Stimulated activated CD8-positive, alpha-beta memory T cell treated with anti-CD3 and anti-CD28 coated beads, Interleukin-4, amount 100 ng/mL, for 24 hours (primary cell): ENCODE results near the gene ZNF335.
"Not testable (repeated sequence)": the region's sequence is repeated elsewhere in the genome, so short reads cannot be mapped to it uniquely, and the experiment has no call there.

ENCODE experiments used
- DNase-seq: peaks from one replicate; pipeline ENCODE4 v3.0.0-alpha.2; 2020; ENCODE audit warnings: low read depth

Gene ZNF335

DNA sequence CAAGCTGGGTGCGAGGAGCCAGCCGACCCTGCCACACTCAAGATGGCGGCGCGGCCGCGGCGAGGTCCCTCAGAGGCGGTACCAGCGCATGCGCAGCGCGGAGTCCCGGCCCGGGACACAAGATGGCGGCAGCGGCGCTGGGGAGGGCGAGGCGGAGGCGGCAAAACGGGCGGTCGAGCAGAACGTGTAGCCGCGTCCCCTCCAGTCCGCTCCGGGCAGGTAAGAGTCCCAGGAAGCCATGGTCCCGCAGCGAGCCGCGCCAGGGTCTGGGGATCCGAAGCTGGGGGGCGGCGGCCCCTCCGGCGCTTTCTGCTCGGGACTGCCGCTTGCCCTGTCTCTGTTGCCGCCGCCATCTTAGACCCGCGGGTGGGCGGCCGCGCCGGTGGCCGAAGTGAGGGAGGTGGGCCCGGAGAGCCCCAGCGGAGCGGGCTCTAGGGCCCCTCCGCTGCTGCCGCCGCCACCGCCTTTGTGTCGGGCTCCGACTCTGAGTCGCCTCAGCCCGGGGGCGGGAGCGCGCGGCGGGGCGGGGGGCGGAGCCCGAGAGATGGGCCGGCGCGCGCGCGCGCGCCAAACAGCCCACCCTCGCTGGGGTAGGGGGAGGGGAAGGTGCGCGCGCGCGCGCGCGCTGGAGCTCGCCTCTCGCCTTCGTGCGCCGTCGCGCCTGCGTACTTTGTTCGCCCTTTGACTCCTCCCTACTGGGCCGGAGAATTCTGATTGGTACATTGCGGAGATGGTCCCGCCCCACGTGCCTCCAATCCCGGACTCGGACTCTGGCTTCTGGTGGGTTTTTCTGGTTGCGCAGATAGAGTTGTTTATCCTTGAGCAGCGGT is 37.2 kb downstream of the ZNF335 start, which contains the start of gene PCIF1:
TSS of gene PCIF1 (plus strand) at position 98 of the 830 bp plus-strand sequence. CDS start 4,317 bp downstream, outside the sequence.
- DNase-seq: peak; percentile 97

DNA sequence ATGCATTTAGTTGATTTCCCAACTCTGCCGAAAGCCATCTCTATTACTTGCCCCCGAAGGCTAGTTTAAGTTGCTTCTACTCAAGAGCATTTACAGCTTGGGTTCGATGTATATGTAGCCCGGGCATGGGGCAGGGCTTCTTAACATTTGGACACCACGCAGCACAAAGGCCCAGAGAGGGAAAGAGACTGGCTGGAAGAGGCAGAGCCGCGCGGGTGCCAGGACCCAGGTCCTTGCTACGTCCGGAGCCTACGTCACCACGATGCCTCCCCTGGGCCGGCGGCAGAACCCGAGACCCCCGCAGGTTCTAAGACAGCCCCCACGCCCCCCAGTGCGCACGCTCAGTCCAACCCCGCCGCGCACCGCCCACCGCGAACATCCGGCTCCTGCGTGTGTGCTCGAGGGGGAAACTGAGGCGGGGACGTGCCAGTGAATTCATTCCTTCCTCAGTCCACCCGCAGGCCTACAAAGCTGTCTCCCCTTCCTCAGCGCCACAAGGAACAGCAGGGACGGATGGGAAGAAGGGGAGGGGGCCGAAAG is 37.9 kb downstream of the ZNF335 start:
- peak; percentile 48 for DNase-seq

DNA sequence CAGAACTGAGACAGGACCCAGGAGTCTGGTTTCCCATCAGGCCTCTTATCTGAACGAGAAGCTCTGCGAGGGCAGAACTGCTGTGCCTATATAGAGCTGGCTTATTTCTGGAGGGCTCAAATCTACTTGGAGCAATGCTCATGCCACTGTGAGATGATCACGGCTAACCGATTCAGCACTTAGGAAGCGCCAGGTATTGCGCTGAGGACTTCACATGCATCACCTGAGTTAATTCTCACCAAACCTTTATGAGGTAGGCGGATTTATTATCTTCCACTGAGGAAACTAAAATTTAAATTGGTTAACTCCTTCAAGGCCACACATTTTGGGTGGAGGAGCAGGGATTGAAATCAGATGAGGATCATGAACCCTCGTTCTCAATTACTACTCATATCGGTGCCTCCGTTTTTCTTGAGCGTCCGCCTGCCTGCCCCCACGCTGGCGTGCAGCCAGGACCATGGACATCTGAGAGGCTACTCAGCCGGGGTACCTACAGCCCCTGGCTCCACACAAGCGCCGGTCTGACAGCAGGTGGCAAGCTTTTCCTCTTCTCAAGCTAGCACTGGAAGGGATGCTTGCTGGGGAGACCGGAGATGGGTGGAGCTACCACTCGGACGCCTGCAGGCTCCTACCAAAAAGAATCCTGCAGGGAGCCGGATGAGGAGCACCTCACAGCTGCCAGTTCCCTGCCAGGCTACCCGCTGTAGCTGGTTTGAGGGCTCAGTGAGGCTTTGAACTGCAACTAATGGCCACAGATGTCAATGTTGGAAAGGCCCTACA is 38.5 kb downstream of the ZNF335 start:
- peak; percentile 42 for DNase-seq

DNA sequence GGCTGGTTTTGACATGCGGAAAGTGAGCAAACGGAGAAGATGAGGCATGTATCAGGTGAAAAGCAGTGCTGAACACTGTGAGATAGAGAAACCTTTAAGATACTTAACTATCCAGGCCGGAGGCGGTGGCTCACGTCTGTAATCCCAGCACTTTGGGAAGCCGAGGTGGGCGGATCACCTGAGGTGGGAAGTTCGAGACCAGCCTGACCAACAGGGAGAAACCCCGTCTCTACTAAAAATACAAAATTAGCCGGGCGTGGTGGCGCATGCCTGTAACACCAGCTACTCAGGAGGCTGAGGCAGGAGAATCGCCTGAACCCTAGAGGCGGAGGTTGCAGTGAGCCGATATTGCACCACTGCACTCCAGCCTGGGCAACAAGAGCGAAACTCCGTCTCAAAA is 40.3 kb downstream of the ZNF335 start:
- DNase-seq: not testable (repeated sequence)

DNA sequence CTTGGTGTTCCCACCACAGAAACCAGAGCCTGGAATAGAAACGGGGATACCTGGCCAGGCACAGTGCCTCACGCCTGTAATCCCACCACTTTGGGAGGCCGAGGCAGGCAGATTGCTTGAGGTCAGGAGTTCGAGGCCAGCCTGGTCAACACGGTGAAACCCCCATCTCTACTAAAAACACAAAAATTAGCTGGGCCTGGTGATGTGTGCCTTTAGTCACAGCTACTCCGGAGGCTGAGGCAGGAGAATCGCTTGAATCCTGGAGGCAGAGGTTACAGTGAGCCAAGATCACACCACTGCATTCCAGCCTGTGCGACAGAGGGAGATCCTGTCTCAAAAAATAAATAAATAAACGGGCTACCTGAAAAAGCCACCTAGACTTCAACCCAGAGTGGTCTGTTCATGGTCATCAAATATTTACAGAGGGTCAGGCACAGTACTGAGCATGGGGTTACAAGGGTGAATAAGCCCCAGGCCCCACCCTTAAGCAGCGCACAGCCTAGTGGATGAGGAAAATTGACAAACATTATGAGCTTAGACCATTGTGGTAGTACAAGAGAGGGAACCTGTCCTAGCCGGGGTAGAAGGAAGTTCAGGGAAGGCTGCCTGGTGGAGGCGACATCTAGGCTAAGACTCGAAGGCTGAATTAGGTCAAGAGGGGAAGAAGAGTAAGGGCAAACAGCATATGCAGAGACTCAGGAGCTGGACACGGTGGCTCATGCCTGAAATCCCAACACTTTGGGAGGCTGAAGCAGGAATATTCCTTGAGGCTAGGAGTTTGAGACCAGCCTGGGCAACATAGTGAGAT is 44.7 kb downstream of the ZNF335 start:
- DNase-seq: no peak

DNA sequence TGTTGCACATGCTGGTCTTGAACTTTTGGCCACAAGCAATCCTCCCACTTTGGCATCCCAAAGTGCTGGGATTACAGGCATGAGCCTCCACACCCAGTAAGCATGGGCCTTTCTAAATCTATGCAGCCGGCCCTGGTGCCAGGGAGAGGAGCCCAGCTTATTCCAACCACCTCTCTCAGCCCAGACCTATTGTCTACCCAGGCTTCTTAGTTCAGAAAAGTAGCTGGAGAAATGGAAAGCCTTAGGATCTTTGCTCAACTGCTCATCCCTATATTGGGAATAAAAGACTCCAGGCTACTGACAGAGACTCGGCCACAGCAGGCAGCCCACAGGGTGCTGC is 45.3 kb downstream of the ZNF335 start:
- no peak for DNase-seq

DNA sequence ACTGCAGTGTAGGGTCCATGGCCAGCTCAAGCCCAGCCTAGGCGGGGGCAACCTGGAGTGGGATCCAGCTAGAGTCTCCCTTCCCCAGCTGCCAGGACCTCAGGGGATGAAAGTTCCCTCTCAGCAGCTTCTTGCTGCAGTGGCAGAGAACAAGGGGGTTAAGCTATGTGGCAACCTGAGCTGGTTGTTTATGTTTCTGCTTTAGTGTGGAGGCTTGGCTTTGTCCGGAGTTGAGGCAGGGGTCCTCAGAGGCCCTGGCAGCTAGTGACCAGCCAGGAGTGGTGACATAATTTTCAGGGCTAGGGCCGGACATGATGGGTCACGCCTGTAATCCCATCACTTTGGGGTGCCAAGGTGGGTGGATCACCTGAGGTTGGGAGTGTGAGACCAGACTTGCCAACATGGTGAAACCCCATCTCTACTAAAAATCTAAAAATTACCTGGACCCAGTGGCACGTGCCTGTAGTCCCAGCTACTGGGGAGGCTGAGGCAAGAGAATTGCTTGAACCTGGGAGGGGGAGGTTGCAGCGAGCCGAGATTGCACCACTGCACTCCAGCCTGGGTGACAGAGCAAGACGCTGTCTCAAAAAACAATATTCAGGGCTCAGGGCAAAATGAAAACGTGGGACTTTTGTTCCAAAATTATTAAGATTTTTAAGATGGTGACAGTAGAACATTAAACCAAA is 46.0 kb downstream of the ZNF335 start:
- DNase-seq: no peak

DNA sequence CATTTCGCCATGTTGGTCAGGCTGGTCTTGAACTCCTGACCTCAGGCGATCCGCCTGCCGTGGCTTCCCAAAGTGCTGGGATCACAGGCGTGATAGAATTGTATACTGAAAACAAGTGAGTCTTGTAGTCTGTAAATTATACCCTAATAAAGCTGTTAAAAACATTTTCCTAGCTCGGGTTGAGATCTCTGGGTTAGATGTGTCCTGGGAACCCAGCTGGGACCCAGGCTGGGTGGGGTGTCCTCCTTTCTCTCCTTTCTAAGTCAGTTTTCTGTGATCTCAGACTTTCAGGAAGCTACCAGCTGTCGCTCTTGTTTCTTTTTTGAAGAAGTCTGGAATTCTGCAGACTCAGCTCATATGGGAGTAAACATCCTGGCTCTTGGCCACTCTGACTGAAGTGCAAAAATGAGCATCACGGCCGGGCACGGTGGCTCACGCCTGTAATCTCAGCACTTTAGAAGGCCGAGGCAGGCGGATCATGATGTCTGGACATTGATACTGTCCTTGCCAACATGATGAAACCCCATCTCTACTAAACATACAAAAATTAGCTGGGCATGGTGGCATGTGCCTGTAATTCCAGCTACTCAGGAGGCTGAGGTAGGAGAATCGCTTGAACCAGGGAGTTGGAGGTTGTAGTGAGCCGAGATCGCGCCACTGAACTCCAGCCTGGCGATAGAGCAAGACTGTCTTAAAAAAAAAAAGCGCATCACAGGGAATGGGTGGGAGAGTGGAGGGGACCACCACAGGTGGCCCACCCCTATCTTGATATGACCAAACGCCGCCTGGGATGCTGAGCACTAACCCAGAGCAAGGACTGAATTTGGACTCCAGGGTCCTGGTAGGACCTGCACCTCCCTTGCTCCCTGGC is 47.4 kb downstream of the ZNF335 start:
- no peak for DNase-seq

DNA sequence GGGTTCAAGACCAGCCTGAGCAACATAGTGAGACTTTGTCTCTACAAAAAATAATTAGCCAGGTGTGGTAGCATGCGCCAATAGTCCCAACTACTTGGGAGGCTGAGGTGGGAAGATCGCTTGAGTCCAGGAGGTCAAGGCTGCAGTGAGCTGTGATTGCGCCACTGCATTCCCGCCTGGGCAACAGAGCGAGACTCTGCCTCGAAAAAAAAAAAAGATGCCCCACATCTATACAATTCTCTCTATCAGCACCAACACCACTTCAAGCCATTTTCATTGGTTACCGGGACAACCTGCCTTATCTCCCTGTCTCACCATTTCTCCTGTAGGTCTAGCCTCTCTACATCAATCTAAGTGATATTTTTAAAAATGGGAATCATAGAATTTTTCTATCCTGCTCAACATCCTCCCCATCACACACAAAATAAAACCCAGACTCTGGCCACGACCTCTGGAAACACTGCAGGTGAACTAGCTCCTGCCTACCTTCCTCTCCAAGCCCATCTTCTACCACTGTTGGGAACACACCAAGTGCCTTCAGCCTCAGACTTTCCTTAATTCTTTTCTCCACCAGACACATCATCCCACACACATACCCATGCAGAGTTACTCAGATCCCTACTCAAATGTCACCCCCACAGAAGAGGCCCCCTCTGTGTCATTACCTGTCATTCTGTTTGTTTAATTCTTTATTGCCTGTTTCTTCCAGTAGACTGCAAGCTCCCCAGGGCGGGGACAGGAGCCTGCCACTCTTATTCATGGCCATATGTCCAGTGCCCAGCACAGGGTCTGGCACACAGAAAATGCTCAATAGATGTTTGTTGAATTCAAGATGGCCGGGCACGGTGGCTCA is 50.4 kb downstream of the ZNF335 start:
- no peak for DNase-seq

DNA sequence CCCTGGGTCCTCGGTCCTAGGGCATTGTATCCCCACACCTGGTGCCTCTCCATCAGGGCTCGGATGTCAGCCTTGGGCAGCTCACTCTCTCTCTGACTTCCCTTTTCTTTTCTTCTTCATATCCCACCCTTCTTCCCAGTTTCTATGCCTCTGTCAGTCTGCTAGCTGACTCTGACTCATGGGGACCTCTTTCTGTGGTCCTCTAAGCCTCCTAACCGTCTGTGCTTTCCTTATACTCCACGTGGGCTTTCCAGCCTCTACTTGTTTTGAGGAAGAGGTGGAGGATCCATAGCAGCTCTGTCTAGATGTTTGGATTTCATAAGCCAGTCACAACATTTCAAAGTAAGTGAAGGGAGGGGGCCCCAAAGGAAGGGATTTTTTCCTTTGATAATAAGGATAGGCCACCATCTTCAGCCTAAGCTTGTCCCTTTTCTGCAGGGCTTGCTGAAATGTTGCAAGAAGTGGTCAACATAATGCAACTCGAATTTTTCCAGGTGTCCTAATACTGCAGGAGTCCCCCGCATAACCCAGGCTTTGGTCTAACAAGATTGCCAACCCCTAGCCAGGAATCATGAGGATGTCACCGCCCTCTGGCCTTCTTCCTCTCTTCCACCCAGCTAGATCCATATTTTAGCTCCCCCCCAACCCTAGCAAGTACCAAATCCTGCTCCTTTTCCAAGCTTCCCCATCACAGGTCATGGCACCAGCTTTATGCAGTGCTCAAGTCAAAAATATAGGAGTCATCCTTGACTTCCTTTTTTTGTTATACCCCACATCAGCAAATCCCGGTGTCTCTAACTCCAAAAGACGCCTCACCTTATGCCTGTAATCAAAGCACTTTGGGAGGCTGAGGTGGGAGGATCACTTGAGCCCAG is 51.3 kb downstream of the ZNF335 start:
- no peak for DNase-seq

DNA sequence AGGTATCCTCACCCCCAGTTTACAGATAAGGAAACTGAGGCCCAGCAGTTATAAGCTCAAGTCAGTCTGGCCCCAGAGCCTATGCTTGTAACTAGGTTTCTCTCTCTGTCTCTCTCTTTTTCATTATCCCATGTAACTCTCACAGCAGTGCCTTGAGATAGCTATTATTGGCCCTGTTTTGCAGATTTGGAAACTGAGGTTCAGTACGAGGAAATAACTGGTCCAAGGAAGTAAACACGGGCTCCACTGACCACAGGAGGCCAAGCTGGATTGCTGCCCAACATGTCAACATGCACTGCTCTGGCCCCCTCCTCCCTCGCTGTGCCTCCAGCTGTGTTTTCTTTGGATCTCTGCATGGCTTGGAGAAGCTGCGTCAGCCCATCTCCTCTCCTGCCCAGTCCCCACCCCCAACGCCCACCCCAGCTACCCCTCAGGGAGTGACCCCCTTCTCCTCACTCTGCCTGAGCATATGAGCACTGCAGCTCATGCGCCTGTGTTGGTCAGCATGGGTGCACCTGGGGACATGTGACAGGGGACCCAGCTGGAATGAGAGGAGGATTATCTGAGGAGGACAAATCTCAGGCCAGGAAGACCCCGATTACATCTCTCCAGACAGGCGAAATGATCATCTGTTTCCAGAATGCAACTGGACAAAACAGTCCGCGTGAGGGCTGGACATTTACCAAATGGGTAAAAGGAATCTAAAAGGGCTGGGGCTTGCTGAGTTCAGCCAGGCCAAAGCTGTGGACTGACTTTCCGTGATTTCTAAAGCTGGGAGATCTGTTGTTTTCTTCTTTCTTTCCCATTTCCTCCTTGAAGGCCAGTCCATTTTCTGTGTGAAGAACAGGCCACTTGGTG is 52.2 kb downstream of the ZNF335 start:
- DNase-seq: no peak

DNA sequence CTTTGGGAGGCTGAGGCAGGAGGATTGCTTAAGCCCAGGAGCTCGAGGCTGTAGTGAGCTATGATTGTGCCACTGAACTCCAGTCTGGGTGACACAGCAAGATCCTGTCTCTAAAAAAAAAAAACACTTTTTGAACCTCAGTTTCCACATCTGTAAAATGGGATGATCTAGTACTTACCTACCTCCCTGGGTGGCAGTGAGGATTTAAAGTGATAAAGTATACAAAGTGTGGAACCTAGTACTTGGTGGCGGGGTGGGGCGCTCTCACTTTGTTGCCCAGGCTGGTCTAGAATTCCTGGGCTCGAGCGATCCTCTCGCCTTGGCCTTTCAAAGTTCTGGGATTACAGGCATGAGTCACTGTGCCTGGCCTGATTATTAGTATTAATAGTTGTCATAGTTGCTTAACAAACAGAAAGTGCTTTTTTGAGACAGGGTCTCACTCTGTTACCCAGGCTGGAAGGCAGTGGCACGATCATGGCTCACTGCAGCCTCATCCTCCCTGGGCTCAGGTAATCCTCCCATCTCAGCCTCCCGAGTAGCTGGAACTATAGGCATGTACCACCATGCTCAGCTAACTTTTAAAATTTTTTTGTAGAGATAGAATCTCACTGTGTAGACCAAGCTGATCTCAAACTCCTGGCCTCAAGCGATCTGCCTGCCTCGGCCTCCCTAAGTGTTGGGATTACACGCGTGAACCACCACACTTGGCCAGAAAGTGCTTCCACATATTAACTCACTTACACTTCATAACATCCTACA is 53.0 kb downstream of the ZNF335 start:
- no peak for DNase-seq

DNA sequence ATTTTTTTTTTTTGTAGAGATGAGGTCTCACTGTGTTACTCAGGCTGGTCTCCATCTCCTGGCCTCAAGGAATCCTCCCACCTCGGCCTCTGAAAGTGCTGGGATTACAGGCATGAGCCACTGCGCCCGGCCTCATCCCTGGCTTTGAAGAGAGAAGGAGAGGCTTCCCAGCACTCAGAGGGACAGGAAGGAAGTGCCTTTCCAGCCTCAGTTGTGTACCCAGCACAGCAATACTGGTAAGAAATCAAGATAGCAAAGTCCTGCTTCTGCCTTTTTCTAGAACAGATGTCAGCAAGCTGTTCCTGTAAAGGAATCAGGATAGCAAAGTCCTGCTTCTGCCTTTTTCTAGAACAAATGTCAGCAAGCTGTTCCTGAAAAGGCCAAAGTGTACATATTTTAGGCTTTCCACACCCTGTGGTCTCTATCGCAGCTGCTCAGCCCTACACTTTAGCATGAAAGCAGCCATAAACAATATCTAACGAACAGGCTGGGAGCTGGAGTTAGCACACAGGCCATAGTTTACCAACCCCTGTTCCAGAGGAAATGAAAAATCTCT is 53.7 kb downstream of the ZNF335 start:
- DNase-seq: no peak

DNA sequence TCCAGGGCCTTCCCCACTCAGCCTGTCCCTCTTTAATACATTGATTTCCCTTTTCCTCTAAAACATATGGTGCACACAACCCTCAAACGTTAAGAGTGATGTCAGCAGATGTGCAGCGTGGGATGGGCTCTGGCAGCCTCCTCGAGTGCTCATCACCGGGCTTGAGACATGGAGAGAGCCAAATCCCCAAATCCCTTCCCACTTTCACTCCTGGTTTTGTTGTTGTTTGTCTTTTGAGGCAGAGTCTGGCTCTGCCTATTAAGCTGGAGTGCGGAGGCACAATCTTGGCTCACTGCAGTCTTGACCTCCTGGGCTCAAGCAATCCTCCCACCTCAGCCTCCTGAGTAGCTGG is 54.2 kb downstream of the ZNF335 start:
- no peak for DNase-seq

DNA sequence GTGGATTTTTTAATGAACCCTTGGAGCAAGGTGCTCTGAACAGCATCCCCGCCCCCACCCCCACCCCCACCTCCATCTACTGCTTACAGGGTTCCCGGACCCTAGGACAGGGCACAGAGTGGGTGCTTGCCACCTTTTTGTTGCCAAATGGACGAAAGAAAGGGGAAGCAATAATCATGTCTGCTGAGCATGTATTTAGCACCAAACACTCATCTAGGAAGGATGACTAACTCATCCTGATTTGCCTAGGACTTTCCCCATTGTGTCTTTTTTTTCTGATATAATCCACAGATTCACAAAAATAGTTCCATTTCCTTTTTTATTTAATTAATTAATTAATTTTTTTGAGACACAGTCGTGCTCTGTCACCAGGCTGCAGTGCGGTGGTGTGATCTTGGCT is 58.9 kb downstream of the ZNF335 start:
- no peak for DNase-seq

DNA sequence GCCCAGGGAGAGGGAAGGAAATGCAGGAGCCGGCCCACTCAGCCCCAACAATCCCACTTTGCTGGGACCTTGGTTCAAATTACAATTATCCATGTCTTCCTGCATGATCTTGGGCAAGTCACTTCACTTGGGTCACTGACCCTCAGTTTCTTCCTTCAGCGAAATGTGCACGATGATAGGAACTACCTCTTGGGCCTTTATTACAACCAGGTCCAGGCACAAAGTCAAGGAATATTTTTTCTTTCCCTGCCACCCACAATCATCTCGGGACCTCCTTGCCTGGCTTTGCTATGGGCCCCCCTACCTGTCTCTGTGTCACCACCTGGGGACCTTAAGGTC is 59.7 kb downstream of the ZNF335 start:
- no peak for DNase-seq
